PC-3 (cell line): ENCODE data around the gene KIF14. TPM values are rescaled to one million over a fixed set of nuclear protein-coding genes. Genes with fewer than 3 reads are reported as not detected.

Experiments
- ATAC-seq: fragments of 200-7000 bp; cut with Tn5 transposase; 2 replicates; pipeline ENCODE4 v1.9.1; 2020; ENCODE audit warnings: mild to moderate bottlenecking, moderate library complexity
- BruUV-seq: library from RNA; stranded (reverse); fragments of 400-500 nt; replicated peaks from 2 replicates; lab custom pipeline; 2021; lab: Mats Ljungman, UMichigan
- CTCF ChIA-PET: fragments of 300-600 bp; sonication (Branson Sonifier 250); formaldehyde crosslinking; loops from one replicate; lab custom pipeline; 2022; ENCODE audit warnings: antibody characterized with exemption; lab: Charles Lee
- POLR2A ChIA-PET: fragments of 300-600 bp; sonication (Branson Sonifier 250); formaldehyde crosslinking; loops from one replicate; lab custom pipeline; 2022; ENCODE audit warnings: antibody characterized with exemption; ENCODE audit not compliant: unreplicated experiment; lab: Charles Lee
- DNase-seq: peaks from one replicate; pipeline ENCODE4 v3.0.0-alpha.2; 2015
- H2AFZ ChIP-seq: fragments of 300-600 bp; sonication (generic); 2 replicates; pipeline ENCODE4 v1.6.0; 2016; ENCODE audit warnings: antibody characterized with exemption, low read length
- H3F3A ChIP-seq: fragments of 300-600 bp; sonication (generic); one replicate; pipeline ENCODE4 v1.6.0; 2017; ENCODE audit warnings: antibody characterized with exemption, low read length, control low read depth, mild to moderate bottlenecking; ENCODE audit not compliant: unreplicated experiment
- H3K27ac ChIP-seq: fragments of 300-600 bp; sonication (generic); 2 replicates; pipeline ENCODE4 v1.5.1; 2016; ENCODE audit warnings: mild to moderate bottlenecking, low read length
- H3K27me3 ChIP-seq: fragments of 300-600 bp; sonication (generic); 2 replicates; pipeline ENCODE4 v1.6.1; 2016; ENCODE audit warnings: low read length, mixed read lengths
- H3K36me3 ChIP-seq: fragments of 300-600 bp; sonication (generic); 2 replicates; pipeline ENCODE4 v1.6.1; 2016; ENCODE audit warnings: low read depth, mixed run types, low read length, mixed read lengths
- H3K4me1 ChIP-seq: fragments of 300-600 bp; sonication (generic); 2 replicates; pipeline ENCODE4 v1.5.1; 2016; ENCODE audit warnings: low read length; ENCODE audit not compliant: insufficient read depth
- H3K4me2 ChIP-seq: fragments of 300-600 bp; sonication (generic); 2 replicates; pipeline ENCODE4 v1.6.0; 2016; ENCODE audit warnings: low read length
- H3K4me3 ChIP-seq: fragments of 300-600 bp; sonication (generic); 2 replicates; pipeline ENCODE4 v1.5.1; 2016; ENCODE audit warnings: mild to moderate bottlenecking, low read length, mixed read lengths
- H3K79me2 ChIP-seq: fragments of 300-600 bp; sonication (generic); 2 replicates; pipeline ENCODE4 v1.6.1; 2017; ENCODE audit warnings: low read length, mixed read lengths
- H3K9ac ChIP-seq: fragments of 300-600 bp; sonication (generic); 2 replicates; pipeline ENCODE4 v1.6.0; 2016; ENCODE audit warnings: mild to moderate bottlenecking, low read length
- H3K9me2 ChIP-seq: fragments of 300-600 bp; sonication (generic); replicated peaks from 2 replicates; pipeline ENCODE4 v1.6.1; 2016; ENCODE audit warnings: mixed run types, low read length, mixed read lengths
- H3K9me3 ChIP-seq: fragments of 300-600 bp; sonication (generic); 2 replicates; pipeline ENCODE4 v1.6.1; 2016; ENCODE audit warnings: low read length, mixed read lengths
- H4K20me1 ChIP-seq: fragments of 300-600 bp; sonication (generic); 2 replicates; pipeline ENCODE4 v1.6.1; 2016; ENCODE audit warnings: low read length, mixed read lengths
- EZH2 ChIP-seq: fragments of 300-600 bp; sonication (generic); IDR thresholded peaks from one replicate; pipeline ENCODE4 v1.6.1; 2017; ENCODE audit warnings: antibody characterized with exemption, mild to moderate bottlenecking, low read length; ENCODE audit not compliant: unreplicated experiment
- EZH2phosphoT487 ChIP-seq: fragments of 300-600 bp; sonication (generic); IDR thresholded peaks from 2 replicates; pipeline ENCODE4 v1.6.1; 2018; ENCODE audit warnings: mild to moderate bottlenecking, antibody characterized with exemption, low read length, borderline replicate concordance
- intact Hi-C: fragments of 100-400 bp; cut with micrococcal nuclease; formaldehyde crosslinking; loops from 2 replicates; pipeline ENCODE4 v1.9.0; 2023
- total RNA-seq: library from RNA; depleted of rRNA; stranded (reverse); fragments of >200 nt; gene quantifications from 2 replicates; pipeline ENCODE4 v1.2.3, GENCODE V29; 2014
- TF ChIP-seq, protein P1 (sequence below): fragments of 300-600 bp; sonication (generic); conservative IDR thresholded peaks from 2 replicates; pipeline ENCODE4 v1.5.1; 2017; ENCODE audit warnings: antibody characterized with exemption, low read depth, mild to moderate bottlenecking, low read length

Gene KIF14
- total RNA-seq, 1 experiment from 2014 or later = 23.6 TPM

DNA sequence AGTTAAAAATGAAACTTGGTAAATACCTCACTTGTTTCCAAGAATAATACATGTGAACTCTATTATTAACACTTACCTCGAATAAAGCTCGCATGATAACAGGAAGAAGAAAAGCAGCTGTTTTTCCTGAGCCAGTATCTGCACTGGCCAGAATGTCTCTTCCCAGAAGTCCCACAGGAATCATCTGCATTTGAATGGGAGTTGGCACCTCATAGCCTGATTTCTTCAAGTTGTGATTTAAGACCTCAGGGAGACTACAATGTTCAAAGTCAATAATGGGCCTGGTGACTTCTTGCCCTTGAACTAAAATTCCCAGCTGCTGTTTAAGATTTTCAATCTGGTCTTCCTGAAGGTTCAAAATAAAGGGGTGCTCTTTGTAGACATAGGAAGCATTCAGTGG, 45.3 kb upstream of the KIF14 start:
- Histone ChIP-seq H3K9me2 (no peaks in the 10 kb centered on the region), H2AFZ (no peak overlapping the region), H3K4me3 (no peak overlapping the region), H3K9me3 (no peaks in the 10 kb centered on the region), H3K9ac (no peak overlapping the region), H3K4me2 (no peak overlapping the region), H4K20me1 (no peaks in the 10 kb centered on the region), H3K4me1 (peaks cover 15% of the 10 kb centered on the region), H3K27ac (no peak overlapping the region), H3K79me2 (peaks cover 16% of the 10 kb centered on the region), H3K27me3 (no peaks in the 10 kb centered on the region), H3F3A (no peaks in the 10 kb centered on the region), H3K36me3 (peaks cover 17% of the 10 kb centered on the region)
- CTCF ChIA-PET = no interaction called here
- ATAC-seq = no peak
- TF ChIP-seq EZH2 (no peak), EZH2phosphoT487 (no peak)
- TF ChIP-seq, protein P1, sequence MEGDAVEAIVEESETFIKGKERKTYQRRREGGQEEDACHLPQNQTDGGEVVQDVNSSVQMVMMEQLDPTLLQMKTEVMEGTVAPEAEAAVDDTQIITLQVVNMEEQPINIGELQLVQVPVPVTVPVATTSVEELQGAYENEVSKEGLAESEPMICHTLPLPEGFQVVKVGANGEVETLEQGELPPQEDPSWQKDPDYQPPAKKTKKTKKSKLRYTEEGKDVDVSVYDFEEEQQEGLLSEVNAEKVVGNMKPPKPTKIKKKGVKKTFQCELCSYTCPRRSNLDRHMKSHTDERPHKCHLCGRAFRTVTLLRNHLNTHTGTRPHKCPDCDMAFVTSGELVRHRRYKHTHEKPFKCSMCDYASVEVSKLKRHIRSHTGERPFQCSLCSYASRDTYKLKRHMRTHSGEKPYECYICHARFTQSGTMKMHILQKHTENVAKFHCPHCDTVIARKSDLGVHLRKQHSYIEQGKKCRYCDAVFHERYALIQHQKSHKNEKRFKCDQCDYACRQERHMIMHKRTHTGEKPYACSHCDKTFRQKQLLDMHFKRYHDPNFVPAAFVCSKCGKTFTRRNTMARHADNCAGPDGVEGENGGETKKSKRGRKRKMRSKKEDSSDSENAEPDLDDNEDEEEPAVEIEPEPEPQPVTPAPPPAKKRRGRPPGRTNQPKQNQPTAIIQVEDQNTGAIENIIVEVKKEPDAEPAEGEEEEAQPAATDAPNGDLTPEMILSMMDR = no peak
- POLR2A ChIA-PET = no interaction called here
- no peak for DNase-seq
- intact Hi-C loops = loop anchor here (5.0 kb wide), 1 partner anchor 116 kb away; no protein-coding TSS in a partner anchor
- no TSS peak for BruUV-seq

DNA sequence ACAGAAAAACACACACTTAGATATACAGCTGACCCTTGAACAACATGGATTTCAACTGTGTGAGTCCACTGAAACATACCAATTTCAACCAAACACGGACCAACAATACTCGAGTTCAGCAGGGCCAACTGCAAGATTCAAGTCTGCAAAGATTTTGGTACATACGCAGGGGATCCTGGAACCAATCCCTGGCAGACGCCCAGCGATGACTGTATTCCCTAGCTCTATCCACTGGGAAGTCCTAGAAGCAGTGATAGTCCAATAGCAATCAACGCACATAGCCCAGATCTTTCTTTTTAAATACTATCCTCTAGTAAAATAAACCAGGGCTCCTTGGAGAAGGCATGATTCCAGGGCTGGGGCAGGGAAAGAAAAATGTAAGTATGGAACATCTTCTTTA, 40.2 kb upstream of the KIF14 start:
- ChIA-PET POLR2A (no interaction called here), CTCF (no interaction called here)
- H3K4me3 ChIP-seq = no peak overlapping the region
- H3K9me3 ChIP-seq = no peaks in the 10 kb centered on the region
- TF ChIP-seq, protein P1 = no peak
- no peak for TF ChIP-seq EZH2phosphoT487
- no peak for TF ChIP-seq EZH2
- peaks cover 37% of the 10 kb centered on the region for H3K36me3 ChIP-seq
- H3K4me1 ChIP-seq = peaks cover 20% of the 10 kb centered on the region
- H3K9me2 ChIP-seq = no peaks in the 10 kb centered on the region
- no peaks in the 10 kb centered on the region for H4K20me1 ChIP-seq
- ATAC-seq (no peak), DNase-seq (no peak)
- no peaks in the 10 kb centered on the region for H3K79me2 ChIP-seq
- no peaks in the 10 kb centered on the region for H3K27me3 ChIP-seq
- peaks cover 4% of the 10 kb centered on the region for H3F3A ChIP-seq
- H3K4me2 ChIP-seq = no peak overlapping the region
- no peak overlapping the region for H3K9ac ChIP-seq
- no peak overlapping the region for H3K27ac ChIP-seq
- H2AFZ ChIP-seq = no peak overlapping the region
- intact Hi-C loops = no loop called here
- BruUV-seq = no TSS peak

DNA sequence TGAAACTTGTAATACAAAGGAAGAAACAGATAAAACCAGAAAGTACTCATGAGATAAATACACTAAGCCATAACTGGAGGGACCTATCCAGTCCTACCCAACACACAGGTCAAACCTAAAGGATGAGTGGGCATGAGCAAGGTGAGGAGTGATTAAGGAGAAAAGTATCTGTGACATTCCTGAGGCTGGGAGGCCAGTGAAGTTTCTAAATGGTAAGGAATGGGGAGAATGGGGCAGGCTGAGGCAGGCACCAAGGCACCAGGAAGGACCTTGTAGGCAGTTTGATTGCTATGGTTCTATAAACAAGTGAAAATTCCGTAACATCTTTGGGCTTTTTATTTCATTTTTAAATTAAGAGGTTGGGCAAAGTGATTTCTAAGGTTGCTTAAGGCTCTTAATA, 38.7 kb upstream of the KIF14 start:
- peaks cover 37% of the 10 kb centered on the region for H3K36me3 ChIP-seq
- H2AFZ ChIP-seq = no peak overlapping the region
- H3F3A ChIP-seq = peaks cover 4% of the 10 kb centered on the region
- no peaks in the 10 kb centered on the region for H4K20me1 ChIP-seq
- H3K27ac ChIP-seq = 0 out of 2 replicates have a peak overlapping the region, but pooled peaks have one; percentile 7
- H3K9me2 ChIP-seq = no peaks in the 10 kb centered on the region
- intact Hi-C loops = no loop called here
- H3K4me3 ChIP-seq = no peak overlapping the region
- H3K27me3 ChIP-seq = no peaks in the 10 kb centered on the region
- BruUV-seq = no TSS peak
- H3K4me1 ChIP-seq = peaks cover 33% of the 10 kb centered on the region
- H3K79me2 ChIP-seq = no peaks in the 10 kb centered on the region
- TF ChIP-seq EZH2 = no peak
- peak overlapping the region; percentile 24 for H3K4me2 ChIP-seq
- no peaks in the 10 kb centered on the region for H3K9me3 ChIP-seq
- peak; percentile 98 for ATAC-seq
- no peak overlapping the region for H3K9ac ChIP-seq
- POLR2A ChIA-PET = no interaction called here
- DNase-seq = peak; percentile 98
- CTCF ChIA-PET = no interaction called here
